G401 (cell line): ENCODE measurements around the gene KIAA1217. TPM values are rescaled to one million over a fixed set of nuclear protein-coding genes. Genes with fewer than 3 reads are reported as not detected.

Experiments used
- DNase-seq: peaks from one replicate; pipeline ENCODE4 v3.0.0-alpha.2; 2015; ENCODE audit warnings: low spot score
- in situ Hi-C: cut with HindIII; loops from 2 replicates; pipeline ENCODE4 v1.10.0; 2016; ENCODE audit warnings: low sequenced_read_pairs, mixed read lengths
- total RNA-seq: library from RNA; depleted of rRNA; stranded (reverse); fragments of >200 nt; shearing (Covaris generic); gene quantifications from 2 replicates; pipeline ENCODE4 v1.2.3, GENCODE V29; 2014

KIAA1217 gene
- total RNA-seq, 1 experiment from 2014 or later: 2.1 TPM

DNA sequence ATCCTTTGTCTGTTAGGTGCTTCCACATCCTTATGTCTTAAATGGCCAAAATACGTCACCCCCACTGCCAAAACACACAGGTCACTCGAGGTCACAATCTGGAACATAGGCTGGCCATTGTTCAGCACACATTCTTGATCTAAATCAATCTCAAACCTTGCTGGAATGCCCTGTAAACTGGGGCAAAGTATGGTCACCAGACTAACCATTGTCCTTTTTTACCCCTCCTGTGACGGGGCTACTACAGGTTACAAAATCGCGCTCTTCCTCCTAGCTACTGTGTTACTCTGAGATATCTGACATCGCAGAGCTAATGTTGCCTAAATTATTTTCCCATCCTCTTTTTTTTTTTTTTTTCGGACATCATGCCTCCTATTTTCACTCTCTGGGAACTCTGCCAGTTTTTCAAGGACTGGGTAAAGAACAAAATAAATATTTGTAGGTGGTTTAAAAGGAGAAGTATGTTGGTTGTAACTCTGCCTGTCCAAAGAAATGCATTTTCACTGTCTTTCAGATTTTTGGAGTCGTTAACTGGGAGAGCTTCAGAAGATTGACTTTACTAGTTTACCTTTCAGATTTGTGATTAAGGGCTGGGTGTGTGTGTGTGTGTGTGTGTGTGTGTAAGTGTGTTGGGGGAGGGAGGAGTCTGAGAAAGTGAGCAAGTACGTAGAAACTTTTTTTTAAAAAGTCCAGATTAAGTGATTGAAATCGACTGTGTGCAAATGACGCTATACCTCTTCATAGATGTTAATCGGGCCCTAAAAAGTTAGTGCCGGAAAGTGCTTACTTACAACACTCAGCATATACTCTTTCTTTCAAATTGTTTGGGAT, 942 bp upstream of the KIAA1217 start:
- DNase-seq: no peak
- in situ Hi-C loops: no loop called here

DNA sequence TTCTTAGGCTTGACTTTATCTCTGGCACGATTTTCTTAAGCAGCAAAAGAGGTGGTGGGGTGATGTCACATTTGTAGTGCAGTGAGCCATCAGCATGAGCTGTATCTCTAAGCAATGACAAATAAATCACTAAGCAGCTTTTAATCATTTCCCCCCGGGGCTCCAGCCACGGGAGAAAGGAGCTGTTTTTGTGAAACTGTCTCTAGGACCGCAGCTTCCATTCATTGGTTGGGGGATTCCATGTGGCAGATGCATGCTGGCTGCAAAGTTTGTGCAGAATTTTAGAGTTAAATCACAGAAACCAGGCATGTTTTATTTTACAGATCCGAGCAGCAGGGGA, 464 bp downstream of the KIAA1217 start:
- no peak for DNase-seq
- in situ Hi-C loops: no loop called here

DNA sequence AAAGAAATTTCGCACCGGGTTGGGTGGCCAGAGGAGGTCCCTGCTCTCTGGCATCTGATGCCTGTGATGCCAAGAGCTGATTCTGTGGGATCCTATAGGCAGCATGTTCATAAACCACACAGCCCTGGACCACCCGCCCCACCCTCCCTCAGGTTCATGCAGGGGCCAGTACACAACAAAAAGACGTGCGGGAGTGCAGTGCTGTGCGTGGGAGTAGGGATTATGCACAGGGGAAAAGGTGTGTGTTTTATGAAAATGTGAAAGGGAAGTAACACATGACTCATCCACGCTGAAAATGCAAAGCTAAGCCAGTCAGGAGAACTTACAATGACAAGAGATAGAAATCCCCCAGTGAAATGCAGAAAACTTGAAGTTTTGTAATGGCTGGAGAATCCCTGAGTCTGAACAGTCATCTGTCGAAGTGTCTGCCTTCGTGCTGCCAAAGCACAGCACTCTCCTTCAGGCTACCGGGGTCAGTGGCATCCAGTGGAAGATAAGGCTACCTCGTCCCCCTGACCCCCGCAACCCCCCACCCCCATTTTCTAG, 1.1 kb downstream of the KIAA1217 start:
- no peak for DNase-seq
- in situ Hi-C loops: no loop called here

DNA sequence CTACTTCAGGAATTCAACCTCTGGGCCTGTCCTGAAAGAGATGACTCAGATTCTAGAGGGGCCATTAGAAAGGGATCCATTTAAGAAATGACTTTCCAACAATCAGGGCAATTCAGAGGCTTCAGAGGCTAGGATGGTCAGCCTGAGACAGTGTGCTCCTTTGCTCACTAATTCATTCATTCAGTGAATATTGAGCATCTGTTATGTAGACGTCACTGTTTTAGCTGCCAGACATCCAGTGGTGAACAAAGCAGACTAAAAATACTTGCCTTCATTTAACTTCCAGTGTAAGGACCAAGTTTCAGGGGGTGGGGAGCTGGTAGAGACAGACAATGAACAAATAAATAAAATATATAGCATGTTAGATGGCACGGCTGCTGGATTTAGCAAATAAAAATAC, 1.6 kb downstream of the KIAA1217 start:
- no peak for DNase-seq
- in situ Hi-C loops: no loop called here

DNA sequence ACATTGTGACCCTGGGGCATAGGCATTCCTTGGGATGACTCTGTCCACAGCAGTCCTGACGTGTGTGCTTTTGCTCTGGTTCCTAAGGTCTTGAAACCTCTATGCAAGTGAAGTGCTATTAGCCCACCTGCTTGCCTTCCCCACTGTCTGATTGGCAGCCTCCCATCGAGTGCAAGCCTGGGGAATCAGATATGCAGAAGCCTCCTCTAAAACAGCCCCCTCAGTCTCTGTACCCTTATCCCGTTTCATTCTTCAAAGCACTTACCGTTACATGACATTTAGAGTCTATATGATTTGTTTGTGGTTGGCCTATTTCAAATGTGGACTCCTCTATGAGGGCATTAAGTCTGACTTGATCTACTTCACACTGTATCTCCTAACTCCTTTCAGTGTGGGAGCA, 4.3 kb downstream of the KIAA1217 start:
- in situ Hi-C loops: no loop called here
- DNase-seq: no peak

DNA sequence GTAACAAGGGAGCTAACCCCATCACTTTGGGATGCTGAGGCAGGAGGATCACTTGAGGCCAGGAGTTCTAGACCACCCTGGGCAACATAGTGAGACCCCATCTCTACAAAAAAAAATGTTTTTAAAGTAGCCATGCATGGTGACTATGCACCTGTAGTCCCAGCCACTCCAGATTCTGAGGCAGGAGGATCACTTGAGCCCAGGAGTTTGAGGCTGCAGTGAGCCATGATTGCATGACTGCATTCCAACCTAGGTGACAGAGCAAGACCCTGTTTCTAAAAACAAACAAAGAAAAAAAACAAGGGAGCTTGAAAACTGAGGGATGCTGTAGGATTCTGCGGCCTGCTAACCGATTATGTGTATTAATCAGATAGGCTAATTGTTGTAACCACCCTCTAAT, 4.9 kb downstream of the KIAA1217 start:
- no peak for DNase-seq
- in situ Hi-C loops: no loop called here

DNA sequence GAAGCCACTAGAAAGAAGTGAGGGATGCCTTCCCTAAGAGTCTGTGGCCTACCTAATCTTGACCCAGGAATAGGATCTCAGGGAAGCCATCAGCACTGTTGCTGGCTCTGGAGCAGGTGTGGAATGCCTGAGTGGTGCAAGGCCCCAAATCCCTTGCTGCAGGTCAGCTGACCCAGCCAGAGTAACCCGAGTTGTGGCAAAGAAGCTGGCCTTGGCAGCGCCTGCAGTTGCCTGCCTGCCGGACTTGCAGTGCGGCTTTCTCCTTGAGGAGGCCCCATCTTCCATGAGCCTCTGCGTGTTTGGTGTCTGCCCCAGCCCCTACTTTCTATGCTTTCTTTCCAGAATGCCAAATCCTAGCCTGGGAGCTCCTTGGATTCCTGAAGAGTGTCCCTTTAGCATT, 5.8 kb downstream of the KIAA1217 start:
- in situ Hi-C loops: no loop called here
- DNase-seq: no peak

DNA sequence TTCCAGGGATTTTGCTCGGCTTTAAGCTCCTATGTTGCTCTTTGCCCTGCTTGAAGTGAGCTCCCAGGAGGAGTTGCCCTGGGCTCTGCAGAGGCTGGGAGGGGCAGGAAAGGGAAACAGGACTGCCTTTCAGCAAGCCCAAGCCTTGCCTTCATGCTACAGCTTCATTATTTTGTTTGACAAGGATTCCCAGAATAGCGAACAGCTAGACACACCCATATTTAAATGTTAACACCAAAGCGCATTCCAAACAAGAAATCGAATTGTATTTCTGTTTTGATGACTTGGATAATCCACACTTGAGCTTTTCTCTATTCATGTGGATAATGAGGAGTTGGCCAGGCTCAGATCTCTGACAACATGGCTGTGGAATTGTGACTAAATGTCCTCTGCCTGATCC, 6.3 kb downstream of the KIAA1217 start:
- in situ Hi-C loops: no loop called here

DNA sequence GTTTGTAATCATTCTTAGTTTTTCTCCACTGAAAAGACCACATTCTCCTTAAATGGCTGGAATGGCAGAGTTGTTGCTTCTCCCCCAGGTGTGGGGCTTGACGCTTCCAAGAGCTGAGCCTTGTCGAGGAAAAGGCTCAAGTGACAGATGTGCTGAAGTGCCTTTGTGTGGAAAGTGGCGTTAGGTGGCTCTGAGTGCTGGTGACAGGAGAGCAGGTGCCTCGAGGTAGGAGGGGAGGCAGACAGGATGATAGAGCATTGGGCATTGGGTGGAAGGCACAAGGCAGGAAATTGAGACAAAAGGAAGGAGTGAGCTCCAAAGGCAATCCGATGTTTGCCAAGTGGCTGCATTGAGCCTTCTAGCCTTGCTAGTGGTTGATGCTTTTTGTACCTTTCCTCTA, 6.7 kb downstream of the KIAA1217 start:
- in situ Hi-C loops: no loop called here
- DNase-seq: no peak

More for the DNA sequence above, 6.3 kb downstream of the KIAA1217 start:
- no peak for DNase-seq

DNA sequence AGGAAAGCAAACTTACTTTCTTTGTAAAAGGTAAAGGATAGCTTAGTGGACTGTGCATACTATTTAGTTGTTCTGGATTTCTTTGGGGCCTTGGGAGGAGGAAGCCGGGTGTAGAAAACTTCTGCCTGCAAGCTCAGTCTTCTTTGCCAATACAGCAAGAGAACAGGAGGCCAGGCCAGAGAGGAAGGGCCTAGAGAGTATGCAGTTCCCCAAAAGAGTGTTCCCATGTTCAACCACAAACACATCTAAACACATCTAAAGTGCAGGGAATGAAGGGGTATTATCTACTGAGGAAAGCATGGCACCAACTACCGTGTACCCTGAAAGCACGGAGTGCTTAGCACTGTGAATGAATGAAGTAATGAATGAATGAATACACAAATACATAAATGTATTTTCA, 11.0 kb downstream of the KIAA1217 start:
- DNase-seq: no peak
- in situ Hi-C loops: no loop called here

DNA sequence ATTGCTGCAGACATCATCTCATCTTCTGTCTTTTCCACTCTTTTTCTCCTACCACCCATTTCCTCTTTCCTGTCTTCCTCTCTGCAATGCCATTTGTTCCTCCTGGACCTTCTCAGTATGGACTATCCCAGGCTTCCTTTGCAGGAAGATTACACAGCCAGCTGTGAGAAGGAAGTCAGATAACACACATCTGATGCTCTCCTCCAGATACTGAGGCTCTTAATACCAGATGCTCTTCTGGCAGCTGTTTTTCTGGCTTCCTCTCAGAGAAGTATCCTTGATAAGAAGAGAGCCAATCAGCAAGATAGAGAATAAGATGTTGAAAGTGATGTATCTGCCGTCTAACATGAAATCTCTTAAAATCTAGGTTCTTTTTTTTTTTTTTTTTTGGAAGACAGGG, 14.4 kb downstream of the KIAA1217 start:
- in situ Hi-C loops: no loop called here
- no peak for DNase-seq

DNA sequence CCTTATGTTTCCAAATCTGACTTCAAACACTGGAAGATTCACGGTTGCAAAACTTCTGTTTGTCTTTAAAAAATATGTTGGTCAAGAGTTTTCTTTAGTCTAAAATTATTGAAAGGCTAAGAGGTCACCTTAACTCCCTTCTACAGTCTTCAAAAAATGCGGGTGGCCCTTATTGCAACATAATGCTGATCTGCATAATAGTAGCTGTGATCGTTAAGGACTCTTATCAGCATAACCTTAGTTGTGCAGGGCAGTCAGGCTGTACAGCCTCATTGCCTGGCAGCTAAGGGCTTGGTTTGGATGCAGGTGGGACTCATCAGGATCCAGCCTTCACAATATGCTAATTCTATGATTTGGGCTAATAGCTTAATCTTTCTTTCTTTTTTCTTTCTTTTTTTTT, 15.0 kb downstream of the KIAA1217 start:
- no peak for DNase-seq
- in situ Hi-C loops: no loop called here

DNA sequence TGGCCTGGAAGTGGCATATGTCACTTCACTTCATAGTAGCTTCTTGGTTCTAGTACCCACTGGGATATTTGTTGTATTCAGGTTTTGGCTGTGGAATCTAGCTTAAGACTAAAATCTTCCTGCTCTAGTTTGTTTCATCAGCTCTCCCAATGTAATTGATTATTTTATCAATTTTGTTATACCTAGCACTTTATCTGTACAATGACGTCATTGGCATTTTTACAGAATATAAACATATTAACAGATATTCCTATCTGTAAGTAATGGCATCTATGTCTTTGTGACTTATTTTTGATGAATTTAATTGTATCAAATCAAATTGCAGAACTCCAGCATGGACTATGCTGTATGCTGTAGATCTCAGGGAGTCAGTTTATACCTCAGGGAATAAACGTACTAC, 19.7 kb downstream of the KIAA1217 start:
- in situ Hi-C loops: no loop called here

DNA sequence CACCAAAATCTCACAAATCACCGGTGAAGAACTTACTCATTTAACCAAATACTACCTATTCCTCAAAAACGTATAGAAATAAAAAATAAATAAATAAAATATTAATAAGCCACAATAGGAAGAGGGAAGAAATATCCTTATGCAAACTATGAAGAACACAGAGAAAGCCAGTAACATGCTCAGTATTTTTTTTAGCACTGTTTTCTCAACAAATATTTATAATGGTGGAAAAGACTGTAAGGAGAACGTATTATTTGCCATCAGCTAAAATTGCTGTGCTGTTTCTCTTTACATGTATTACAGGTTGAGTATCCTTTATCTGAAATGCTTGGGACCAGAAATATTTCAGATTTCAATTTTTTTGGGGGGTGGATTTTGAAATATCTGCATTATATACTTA, 21.0 kb downstream of the KIAA1217 start:
- no peak for DNase-seq
- in situ Hi-C loops: no loop called here

More for the DNA sequence above, 19.7 kb downstream of the KIAA1217 start:
- DNase-seq: no peak

DNA sequence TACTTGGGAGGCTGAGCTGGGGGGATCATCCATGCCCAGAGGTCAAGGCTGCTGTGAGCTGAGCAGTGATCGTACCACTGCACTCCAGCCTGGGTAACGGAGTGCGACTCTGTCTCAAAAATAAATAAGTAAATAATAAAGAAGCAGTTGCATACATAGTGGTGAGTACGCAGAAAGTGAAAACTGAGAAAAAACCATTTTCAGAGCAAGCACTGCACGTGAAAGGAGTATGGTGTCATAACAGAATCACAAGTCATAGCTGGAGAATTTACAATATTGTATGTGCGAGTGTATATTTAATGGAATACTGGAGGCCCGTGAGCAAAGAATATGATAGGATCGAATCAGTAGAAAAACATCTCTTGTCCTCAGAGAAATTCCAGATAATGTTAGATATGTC, 22.3 kb downstream of the KIAA1217 start:
- in situ Hi-C loops: no loop called here
- no peak for DNase-seq

DNA sequence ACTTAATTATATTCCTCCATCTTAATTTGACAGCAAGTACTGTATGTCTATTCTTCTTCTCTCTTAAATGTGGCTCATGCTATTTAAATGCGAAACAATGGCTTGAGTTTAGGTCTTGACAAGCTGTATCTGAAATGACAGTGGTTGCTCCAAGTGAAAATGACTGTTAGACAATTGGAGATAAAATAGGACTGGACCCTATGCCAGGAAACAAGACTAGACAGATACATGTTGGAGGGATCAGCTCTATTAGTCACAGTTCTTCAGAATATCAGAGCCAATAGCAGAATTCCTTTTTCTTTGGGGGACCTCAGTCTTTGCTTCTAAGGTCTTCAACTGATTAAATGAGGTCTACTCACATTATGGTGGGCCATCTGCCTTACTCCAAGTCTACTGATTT, 25.8 kb downstream of the KIAA1217 start:
- in situ Hi-C loops: no loop called here
- no peak for DNase-seq

DNA sequence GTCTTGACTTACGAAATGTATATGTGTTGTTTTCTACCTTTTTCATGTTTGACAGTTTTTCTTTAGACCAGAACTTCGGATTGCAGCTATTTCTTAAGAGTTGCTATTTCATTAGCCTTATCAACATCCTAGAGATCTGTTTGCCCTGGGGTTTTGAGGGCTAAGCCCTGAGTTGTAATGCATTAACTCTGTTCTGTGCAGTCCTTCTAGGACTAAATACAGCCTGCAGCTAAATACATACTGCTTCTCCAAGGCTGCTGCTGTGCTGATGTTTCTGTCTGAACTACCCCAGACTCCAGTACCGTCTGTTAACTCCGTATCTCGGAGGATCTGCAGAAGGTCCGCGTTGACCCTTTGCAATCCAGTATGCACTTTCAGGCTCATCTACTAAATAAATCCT, 26.5 kb downstream of the KIAA1217 start:
- in situ Hi-C loops: no loop called here
- DNase-seq: no peak

DNA sequence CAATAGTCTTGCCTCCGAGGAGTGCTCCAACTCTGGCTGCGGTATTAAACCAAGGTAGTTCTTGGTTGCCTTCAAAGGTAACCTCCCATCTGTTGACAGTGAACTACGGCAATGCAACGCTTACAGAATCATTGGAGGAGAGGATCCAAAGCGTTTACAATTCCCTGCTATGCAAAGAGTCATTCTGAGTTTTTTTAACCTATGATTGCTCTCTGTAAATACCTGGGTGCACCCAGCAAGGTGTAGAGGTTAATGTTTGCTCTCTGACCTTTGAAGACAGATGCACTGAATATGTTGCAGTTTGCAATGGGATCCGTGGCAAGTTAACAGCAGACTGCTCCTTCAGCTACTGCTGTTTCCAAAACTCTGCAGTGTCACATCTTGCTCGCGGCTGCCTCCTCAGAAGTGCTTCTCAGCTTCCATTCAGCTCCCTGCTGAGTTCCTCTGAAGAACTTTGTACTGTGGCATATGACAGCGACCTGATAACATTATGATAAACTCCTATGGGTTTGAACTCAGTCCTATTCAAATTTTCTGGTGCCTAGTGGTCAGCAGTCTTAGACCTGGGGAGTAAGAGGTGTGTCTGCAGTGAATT, 29.0 kb downstream of the KIAA1217 start:
- DNase-seq: no peak
- in situ Hi-C loops: no loop called here

DNA sequence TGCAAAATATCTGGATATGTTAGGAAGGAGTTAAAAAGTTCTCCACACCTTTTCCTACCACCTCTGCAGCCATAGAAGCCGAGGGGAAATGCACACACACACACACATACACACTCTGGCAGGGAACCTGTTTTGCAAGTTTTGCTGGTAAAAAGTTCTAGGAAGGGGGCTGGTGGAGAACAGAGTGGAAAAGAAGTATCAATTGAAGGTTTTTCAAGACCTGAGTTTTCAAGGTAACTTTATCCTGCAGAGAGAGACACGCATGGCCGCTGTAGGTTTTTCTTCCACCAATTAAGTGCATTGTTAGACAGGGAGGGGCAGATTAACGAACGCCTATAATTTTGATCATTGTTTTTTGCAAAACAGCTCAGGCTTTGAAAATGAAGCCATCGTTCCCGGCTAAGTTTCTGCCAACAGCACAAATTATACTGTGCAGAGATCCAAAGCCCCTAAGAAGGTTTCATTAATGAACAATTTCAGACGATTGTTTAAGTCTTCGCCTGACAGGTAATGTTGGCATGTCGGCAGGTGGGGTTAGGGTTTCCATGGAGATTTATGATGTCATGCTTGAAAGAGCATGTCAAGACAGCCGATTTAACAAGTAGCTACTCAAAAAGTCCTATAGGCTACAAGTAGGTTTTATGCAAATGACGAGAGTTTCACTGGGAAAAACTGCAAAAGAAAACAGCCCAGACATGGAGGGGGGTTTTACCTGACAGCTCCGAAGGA, 29.7 kb downstream of the KIAA1217 start:
- DNase-seq: no peak
- in situ Hi-C loops: no loop called here

DNA sequence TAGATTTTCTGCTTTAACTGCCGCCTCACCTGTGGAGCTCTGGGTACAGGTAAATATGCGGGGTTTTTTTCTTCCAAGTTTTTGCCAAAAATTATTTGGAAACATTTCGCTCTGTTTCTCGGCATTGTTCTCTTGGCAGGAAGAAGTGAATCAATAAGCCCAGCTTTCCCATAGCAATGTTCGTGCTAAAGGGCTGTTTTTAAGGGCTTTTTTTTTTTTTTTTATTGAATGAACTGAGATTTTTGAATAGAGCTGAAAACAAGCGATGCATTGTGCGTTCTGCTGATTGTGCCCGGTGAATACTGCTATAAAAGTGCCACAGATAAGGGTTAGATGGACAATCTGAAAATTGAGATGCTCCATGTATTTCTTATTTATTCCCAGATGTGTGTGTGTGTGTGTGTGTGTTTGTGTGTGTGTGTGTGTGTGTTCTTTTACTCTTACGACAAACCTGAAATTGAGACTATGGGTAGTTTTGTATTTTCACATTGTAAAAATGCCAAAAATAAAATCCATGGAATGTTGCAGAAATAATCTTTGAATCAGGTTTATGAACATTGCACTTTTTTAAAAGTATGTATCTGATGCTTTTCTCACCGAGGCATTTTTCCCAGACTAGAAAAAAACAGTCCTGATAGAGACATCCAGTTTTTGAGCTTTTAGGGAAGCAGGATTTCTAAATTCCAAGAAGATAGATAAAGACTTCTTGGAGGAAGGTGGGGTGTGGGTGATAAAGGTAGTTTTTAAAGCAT, 30.5 kb downstream of the KIAA1217 start:
- in situ Hi-C loops: no loop called here
- no peak for DNase-seq
